Measurements from ENCODE around the gene SEC22A.

DNA sequence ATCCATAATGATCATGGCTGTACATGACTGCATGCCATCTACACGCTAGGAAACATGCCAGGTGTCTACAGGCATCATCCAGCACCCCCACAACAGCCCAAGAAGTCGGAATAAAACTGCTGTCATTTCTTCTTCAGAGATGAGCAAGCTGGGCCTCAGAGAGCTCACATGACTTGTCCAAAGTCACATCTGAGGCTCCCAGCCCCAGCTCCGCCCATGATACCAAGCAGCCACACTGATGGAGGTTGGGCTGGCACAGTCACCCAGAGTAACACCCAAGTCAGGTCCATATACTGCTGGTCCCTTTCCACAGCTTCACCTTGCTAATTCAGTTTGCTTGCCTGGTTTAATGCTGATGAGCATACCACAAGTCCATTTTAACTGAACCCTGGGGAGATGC lies 116.6 kb downstream of the SEC22A start:
- TF ChIP-seq, protein P1, sequence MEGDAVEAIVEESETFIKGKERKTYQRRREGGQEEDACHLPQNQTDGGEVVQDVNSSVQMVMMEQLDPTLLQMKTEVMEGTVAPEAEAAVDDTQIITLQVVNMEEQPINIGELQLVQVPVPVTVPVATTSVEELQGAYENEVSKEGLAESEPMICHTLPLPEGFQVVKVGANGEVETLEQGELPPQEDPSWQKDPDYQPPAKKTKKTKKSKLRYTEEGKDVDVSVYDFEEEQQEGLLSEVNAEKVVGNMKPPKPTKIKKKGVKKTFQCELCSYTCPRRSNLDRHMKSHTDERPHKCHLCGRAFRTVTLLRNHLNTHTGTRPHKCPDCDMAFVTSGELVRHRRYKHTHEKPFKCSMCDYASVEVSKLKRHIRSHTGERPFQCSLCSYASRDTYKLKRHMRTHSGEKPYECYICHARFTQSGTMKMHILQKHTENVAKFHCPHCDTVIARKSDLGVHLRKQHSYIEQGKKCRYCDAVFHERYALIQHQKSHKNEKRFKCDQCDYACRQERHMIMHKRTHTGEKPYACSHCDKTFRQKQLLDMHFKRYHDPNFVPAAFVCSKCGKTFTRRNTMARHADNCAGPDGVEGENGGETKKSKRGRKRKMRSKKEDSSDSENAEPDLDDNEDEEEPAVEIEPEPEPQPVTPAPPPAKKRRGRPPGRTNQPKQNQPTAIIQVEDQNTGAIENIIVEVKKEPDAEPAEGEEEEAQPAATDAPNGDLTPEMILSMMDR (IDR thresholded peaks at IDR 0.05; ENCODE audit: control extremely low read depth in 1 of 3, insufficient read depth in 1 of 3, low read depth in 1 of 3, low read length in 3 of 3): no peak
- no peak for TF ChIP-seq JUN (IDR thresholded peaks at IDR 0.05; ENCODE audit: low read depth, low read length)
- no peak for TF ChIP-seq EZH2 (IDR thresholded peaks at IDR 0.05; ENCODE audit: low read depth, low read length, severe bottlenecking)
- no peak for TF ChIP-seq KDM1A (IDR thresholded peaks at IDR 0.05; ENCODE audit: borderline replicate concordance, low read length)
- no peak for TF ChIP-seq RNF2 (IDR thresholded peaks at IDR 0.05; ENCODE audit: borderline replicate concordance, low read depth, low read length, missing control alignments, poor library complexity, severe bottlenecking)
- no peak for TF ChIP-seq CHD2 (IDR thresholded peaks at IDR 0.05; ENCODE audit: low read length)
- no peak for TF ChIP-seq POLR2AphosphoS5 (IDR thresholded peaks at IDR 0.05; ENCODE audit: low read depth, low read length)
- no peak for TF ChIP-seq CBX5 (IDR thresholded peaks at IDR 0.05; ENCODE audit: low read depth, low read length)
- no peak for TF ChIP-seq ASH2L (IDR thresholded peaks at IDR 0.05; ENCODE audit: low read length)
- no peak for TF ChIP-seq POLR2A (IDR thresholded peaks at IDR 0.05; ENCODE audit: control extremely low read depth in 1 of 2, low read depth in 2 of 2, low read length in 2 of 2)
- TF ChIP-seq GABPA (IDR thresholded peaks at IDR 0.05; ENCODE audit: borderline replicate concordance, insufficient read depth, low read length): no peak
- TF ChIP-seq TAF1 (IDR thresholded peaks at IDR 0.05; ENCODE audit: low read depth, low read length): no peak
- no peak for TF ChIP-seq ZNF274 (IDR thresholded peaks at IDR 0.05; ENCODE audit: borderline replicate concordance, extremely low read depth, low read length)
- no peak for TF ChIP-seq EP300 (IDR thresholded peaks at IDR 0.05; ENCODE audit: borderline replicate concordance in 1 of 2, low read depth in 2 of 2, low read length in 2 of 2)
